IPS DF 19.7 (cell line): ENCODE measurements around the gene LIX1L.

ENCODE experiments used
- DNase-seq: peaks from one replicate; pipeline ENCODE4 v3.0.0-alpha.2; 2013; ENCODE audit warnings: low read depth, low spot score

Gene LIX1L

GRCh38 chr1:145957443-145958319, at the start of gene LIX1L:
LIX1L (minus strand) TSS chr1:145958017; CDS start chr1:145957927, 90 bp downstream.
- DNase-seq: peak; percentile 85

- DNase-seq: no peak
Measured at GRCh38 chr1:146001709-146002108, 43.9 kb upstream of the LIX1L start.

DNA sequence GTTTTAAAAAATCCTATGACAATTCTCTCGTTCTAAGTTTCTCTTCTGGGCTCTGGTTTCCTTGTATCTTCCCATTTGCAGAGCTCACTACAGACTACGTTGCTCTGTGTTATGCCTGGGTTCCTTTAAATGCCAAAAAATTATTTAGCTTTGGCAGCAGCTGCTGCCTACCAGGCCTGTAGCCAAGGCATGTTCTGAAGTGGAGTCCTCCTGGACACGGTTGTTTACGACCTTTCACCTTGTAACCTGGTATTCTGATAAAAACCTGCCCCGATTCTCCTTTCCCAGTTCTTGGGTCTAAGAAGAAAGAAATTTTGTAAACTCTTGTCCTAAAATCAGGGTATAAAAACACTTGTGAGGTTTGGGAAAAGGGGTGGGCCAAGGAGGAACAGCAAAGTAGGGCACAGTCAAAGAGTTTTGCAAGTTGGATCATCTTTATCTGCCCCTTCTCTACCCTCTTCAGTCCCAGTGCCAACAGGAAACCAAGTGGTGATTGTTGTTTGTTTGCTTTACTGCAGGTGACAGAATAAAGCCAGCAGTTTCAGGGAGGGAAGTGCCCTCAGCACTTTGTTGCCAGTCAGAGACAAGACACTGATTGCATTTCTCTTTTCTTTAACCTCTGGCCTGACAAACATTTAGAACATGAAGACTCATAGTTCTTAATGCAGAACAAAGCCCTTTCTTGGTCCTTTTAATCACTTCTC, 41.7 kb upstream of the LIX1L start:
- no peak for DNase-seq

GRCh38 chr1:145997718-145998023, 39.9 kb upstream of the LIX1L start:
- no peak for DNase-seq

- no peak for DNase-seq
Measured at GRCh38 chr1:145997016-145997717, 39.4 kb upstream of the LIX1L start.

DNA sequence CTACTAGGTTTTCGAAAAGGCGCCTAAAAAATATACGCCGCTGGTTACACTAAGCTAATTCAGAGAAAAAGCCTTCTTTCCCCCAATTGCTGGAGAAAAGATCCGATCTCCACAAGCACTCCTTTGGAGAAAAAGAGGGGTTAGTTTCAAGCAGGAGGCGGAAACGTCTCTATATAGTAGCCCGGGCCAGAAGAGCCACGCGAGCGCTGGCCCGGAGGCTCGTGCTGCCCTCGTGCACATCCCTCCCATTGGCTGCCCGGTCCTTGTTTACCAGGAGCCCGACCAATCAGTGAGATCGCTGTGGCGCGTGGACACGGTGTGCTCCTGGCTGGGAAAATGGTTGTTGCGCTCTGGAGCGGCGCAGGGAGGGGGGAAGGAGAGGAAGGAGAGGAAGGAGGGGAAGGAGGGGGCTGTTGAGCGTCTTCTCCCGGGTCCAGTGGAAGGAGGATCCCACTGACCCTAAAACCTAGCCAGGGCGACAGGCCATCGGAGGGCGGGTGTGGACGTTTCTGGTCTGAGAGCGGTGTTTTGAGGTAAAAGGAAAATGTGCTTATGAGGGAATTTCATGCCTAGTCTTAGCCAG, 38.7 kb upstream of the LIX1L start, which contains the start of gene TXNIP:
TSS of gene TXNIP (minus strand) at position 147 of the 583 bp plus-strand sequence. CDS start 313 bp downstream, outside the sequence.
- DNase-seq: peak; percentile 92

DNA sequence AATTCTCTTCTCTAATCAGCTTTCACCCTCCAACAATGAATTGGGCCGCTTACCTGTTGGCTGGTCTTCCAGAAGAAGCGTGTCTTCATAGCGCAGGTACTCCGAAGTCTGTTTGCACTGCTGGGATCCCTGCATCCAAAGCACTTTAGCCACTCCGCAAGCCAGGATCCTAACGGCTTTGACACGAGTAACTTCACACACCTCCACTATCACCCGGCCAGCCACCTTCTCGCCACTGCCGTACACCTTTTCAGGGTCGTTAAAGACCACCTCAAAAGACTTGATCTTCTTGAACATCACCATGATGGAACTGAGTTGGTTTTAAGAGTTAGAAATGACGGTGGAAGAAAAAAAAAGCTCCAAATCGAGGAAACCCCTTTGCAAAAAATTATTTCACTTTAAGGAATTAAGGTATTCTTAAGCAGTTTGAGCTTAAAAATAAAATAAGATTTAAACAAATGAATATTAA, 38.2 kb upstream of the LIX1L start:
- no peak for DNase-seq

DNA sequence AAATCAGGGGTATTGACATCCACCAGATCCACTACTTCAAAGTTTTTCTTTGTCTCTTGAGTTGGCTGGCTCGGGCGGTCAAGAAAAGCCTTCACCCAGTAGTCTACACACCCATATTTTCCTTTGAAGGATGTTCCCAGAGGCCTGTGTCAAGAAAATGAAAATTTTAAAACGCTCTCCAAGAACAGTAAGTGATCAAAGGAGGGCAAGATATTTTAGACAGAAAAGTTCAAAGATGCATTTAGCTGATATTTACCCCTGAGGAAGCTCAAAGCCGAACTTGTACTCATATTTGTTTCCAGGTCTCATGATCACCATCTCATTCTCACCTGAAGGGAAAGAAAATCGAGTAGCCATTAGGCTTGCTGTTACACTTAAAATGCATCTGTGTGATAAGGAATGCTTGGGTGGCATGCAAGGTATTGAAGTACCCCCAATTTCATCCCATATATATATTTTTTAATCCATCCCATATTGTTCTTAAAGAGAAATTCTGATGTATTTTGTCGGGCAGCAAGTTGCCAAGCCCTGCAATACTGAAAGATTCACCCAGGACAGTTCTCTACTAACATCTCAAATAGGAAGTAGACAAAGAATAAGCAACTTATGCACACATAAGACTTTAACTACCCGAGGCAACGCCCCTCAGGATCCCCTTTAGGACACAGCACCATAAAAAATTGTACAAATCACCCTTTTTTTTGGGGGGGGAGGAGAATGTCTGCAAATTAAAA, 37.5 kb upstream of the LIX1L start:
- no peak for DNase-seq

GRCh38 chr1:145994391-145995120, 36.7 kb upstream of the LIX1L start:
- no peak for DNase-seq

DNA sequence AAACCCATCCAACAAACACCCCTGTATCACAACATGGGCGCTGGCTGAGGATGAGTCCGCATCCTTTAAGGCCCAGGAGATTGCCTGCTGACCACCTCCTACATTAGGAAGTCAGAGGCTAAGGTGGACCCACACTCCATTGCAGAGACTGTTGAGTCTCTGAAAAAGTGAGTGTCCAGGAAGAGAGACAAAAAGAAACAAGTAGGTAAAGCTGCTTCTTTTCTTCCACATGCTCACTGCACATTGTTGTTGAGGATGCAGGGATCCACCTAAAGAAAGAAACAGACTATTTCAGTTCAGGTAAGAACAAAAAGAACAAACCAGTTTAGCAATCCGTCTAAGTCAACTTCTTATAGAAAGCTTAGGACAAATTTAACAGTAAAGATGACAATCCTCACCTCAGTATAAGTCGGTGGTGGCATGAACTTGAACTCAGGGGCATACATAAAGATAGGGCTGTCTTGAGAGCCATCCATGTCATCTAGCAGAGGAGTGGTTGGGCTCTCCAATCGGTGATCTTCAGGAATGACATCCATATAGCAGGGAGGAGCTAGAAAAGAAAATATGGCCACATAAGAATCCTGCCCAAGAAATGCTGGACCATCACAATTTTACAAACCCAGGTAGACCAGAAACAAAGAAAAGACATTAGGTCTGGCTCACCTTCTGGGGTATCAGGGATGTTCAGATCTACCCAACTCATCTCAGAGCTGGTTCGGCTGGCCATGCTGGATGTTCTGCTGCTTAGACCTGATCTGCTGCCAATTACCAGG, 36.0 kb upstream of the LIX1L start:
- DNase-seq: no peak

DNA sequence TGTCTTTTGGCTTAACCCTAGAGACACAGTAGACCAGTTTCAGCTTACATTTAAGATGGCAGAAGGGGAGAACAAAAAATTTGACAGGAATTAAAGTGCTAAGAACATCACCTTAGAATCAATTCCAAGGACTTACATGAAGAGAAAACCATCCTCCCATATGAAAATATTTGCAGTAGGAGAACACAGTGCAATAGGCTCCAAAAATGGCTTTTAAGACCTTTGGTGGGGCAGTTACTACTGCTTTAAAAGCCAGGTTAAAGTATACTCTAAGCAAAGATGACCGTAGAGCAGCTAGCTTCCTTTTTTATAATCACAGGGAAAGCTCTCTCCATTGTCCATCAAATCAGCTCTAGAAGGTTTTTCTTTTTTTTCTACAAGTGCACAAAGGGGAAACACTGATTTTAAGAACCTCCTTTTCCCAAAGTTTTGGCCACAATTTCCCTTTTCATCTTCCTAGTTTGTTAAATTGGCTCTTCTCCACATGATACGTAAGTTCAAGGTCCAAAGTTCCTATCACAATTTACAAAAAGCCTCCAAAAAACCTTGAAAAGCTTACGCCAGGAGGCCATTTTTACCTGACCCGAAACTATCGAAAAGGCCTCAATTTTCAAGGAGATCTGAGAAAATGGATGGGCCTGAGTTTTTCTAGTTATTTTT, 35.3 kb upstream of the LIX1L start:
- DNase-seq: no peak

- no peak for DNase-seq
Measured at GRCh38 chr1:145992502-145992936, 34.7 kb upstream of the LIX1L start.

GRCh38 chr1:145991735-145992412, 34.1 kb upstream of the LIX1L start:
- no peak for DNase-seq

DNA sequence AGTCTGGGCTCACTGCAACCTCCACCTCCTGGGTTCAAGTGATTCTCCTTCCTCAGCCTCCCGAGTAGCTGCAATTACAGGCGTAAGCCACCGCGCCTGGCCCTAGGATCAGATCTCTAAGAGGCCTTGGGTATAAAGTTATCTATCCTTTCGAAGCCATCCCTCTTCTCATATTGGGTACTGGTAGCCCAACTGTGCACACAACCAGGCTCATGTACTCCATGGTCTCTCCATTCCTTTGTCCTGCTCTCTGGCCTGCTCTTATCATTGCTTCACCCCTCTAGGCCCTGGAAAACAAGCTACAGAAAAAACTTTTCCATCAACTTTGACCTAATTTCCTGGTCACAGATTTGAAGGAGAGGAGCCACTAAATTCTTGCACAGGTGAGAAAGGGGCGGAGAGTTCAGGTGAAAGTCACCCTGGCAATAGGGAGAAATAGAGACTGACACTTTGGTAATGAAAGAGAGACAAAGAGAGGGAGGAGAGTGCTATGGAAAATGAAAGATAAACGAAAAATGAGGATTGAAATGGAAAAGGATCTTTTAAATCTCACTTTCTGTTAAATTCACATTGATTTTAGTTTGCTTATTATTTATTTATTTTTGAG, 32.5 kb upstream of the LIX1L start:
- DNase-seq: no peak

DNA sequence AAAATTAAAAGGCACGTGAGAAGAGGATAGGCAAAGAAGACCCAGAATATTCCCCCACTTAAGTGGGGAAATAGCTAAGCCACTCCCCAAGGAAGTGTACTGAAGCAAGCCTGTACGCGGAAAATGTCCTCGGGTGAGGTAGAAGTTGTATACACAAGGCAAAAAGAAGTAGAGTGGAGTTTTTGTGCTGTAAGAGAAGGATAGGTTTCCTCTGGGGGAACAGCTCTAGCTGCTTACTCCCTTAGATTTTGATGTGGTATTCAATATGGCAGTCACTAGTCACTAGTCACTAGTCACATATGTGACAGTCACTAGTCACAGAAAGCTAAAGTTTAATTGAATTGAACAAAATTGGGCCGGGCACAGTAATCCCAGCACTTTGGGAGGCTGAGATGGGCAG, 31.0 kb upstream of the LIX1L start:
- DNase-seq: no peak

GRCh38 chr1:145987926-145988325, 30.1 kb upstream of the LIX1L start:
- no peak for DNase-seq

DNA sequence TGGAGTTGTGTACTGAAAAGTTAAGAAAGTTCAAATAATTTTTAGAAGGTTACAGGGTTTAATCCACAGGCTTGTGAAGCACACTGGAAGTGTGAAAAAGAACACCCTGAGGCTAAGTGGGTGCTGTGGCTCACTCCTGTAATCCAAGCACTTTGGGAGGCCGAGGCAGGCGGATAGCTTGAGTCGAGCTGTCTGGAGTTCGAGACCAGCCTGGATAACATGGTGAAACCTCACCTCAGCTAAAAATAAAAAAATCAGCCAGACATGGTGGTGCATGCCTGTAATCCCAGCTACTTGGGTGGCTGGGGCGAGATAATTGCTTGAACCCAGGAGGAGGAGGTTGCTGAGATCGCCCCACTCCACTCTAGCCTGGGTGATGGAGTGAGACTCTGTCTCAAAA, 28.7 kb upstream of the LIX1L start:
- DNase-seq: no peak
